HG02970 (cell line): ENCODE measurements around the gene SORCS2.

Experiments used
- ATAC-seq: cut with Tn5 transposase; IDR thresholded peaks from one replicate; pipeline ENCODE4 v1.9.1; 2021; ENCODE audit warnings: mild to moderate bottlenecking, moderate library complexity, moderate number of reproducible peaks; ENCODE audit not compliant: unreplicated experiment, low FRiP score

Gene SORCS2

DNA sequence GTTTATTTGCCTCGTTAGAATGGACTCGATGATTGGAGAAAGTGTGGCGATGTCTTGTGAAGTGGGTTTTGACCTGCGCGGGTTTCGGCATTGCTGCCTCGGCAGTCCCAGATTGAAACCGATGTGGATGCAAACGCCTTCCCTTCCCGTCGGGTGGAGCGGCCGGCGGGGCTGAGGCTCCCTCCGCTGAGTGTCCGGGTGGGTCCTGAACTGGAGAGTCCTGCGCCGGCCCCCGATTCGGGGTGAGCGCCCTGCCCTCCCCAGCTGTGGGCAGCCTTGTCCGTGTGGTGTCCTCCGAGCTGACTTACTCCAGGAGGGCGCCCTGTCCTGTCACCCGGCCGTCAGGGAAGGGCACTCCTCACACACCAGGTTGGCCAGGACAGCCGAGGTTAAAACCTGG lies 317.7 kb downstream of the SORCS2 start:
- ATAC-seq: no peak

DNA sequence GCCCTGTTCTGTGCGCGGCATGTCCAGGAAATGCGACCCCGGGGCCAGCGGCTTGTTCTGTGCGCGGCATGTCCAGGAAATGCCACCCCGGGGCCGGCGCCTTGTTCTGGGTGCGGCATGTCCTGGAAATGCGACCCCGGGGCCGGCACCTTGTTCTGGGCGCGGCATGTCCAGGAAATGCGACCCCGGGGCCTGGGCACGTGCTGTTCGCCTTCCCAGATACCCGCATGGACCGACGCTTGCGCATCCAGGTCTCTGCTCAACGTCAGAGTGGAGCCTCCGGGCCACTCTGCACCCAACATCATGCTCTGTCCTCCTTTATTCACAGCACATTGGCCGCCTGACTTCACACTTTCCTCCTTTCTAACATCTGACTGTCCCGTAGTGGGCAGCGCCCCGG lies 318.2 kb downstream of the SORCS2 start:
- no peak for ATAC-seq

DNA sequence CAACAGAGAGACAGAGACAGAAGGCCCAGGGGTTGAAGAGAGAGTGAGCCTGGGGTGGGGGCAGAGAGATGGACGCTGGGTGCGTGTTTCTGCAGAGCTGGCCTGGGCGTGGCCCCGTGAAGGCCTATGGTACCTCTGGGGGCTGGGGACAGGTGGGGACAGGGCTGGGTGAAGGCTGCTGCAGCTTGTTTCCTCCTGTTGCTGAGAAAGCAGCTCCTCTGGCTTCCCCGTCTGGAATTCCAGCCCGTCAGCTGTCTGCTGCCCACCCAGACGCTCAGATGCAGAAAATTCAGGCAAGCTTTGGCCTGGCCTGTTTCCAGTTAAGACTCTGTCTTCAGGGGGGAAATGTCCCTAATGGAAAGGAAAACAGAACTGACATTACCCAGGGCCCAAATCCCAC lies 319.2 kb downstream of the SORCS2 start:
- ATAC-seq: no peak

DNA sequence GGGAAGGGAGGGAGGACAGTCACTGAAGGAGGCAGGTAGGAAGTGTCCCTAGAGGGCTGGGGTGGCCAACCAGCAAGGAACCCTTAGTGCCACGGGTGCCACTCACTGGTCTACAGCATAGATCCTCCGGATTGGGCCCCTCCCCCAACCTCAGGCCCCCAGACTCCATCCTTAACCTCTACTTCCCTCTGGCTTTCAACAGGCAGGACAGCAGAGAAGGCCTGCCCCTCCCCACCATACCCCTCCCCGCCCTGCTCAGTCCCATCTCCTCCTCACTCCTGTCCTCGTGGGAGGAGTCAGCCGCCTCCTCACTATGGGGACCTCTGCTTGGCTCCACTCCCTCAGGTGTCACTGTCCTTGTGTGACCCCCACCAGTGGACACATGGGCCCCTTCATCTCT lies 320.1 kb downstream of the SORCS2 start:
- no peak for ATAC-seq

DNA sequence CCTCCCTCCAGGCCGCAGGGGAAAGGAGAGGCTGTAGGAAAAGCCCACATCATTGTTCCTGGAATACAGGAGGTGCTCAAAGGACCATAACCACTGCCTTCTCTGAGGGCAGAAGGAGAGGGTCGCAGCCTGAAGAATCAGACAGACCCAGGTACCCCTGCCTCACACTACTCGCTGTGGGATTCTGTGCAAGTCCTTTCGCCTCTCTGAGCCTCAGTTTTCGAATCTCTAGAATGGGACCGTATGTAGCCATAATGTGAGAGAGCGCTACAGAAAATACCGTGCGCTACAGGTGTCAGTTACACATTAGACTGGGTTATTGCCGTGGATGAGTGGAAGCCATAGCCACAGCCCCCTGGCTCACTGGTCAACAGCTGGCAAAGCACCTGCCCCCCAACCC lies 320.6 kb downstream of the SORCS2 start:
- ATAC-seq: no peak

DNA sequence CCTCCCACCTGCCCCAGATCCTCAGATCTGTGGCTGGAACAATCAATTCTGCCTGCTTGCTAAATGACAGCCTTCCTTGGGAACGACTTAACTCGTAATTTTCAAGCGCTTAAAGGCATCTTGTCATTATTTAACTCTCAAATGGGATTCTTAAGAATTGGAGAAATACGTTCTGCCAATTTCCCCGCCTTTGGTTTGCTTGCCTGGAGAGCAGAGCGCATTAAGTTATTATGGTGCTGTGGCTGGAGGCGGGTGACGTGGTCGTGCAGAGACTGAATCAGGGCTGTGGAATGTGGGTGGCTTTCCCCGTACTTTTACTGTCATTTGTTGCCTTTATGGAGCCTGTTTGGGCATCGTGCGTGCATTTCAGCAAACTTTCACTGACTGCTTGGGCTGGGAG lies 321.3 kb downstream of the SORCS2 start:
- ATAC-seq: no peak

DNA sequence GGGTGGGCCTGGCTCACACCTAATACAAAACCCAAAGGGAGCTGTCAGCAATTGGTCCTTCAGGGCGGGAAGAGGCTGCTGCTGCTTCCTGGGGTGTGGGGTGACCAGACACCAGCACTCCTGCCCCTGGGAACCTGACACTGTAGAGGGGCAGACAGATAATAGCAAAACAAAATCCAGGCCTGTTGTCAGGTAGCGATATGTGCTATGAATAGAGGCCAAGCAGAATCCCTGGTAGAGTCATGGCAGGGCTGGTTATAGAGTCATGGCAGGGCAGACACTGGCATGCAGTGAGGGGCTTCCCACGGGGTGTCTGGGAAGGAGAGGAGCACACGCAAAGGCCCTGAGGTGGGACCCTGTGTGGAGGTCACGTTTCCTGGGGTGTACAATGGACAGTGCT lies 321.9 kb downstream of the SORCS2 start:
- ATAC-seq: no peak

DNA sequence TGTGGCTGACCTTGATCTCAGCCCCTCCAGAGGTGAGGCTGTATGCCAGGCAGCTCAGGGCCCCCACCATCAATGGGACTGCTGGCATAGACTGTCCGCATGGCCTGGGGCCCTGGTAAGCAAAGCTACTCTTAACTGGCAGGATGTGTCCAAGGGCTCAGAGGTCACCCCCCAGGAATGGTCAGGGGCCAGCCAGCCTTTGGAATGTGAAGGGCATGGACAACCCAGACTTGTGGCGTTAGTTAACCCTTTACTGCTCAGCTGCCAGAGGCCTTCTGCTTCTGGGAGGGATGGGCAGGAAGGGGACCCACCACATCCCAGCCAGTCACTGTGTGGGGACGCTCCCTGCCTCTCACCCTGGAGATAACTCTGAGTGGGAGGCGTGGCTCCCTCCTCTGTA lies 322.5 kb downstream of the SORCS2 start:
- no peak for ATAC-seq

DNA sequence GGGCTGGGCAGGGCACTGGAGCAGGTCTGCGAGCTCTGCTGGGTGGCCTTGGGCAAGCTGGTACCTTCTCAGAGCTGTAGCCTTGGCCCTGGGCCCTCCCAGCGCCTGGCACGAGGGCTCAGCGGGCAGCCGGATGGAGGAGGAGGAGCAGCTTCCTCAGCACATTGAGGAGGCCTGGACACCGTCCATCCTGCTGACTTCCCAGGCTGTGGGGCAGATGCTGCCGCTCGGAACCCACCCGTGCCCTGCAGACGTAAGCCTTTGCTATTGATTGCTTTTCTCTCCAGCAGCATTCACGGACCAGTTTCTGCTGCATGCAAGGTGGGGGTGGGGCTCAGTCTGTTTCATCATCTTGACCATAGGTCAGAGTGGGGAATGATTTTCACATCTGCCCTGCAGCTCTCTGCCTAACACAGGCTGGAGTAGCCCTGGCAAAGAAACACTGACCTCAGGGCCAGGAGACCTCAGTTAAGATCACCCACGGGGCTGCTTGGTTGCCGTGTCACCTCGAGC lies 323.1 kb downstream of the SORCS2 start:
- ATAC-seq: no peak

DNA sequence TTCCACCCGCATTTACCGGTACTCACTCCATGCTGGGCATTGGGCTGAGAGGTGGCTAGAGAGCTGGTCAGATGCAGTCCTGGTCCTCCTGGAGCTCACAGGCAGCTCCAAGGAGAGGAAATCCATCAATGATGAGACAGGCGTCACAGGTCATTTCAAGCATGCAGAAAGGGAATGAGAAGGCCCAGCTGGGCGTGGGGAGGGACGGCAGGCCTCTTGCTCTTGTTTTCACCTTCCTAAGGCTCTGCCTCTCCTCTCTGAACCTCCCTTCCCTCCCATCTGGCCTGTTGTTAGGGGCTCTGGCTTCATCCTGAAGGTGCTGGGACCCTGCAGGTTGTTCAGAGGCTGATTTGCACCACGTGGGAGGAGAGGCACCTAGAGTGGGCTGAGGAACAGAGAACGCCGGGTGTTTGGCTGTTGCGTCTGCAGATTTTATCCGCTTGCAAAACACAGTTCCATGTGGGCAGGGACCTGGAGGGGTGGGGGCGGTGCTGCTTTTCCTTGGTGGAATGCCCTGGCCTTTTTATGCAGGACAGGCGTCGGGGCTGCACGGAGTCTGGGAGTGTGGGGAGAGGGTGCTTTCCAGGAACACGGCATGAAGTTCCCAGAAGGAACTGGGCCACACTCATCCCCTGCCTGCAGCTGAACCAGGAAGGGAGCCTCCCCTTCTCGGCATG lies 323.9 kb downstream of the SORCS2 start:
- no peak for ATAC-seq

DNA sequence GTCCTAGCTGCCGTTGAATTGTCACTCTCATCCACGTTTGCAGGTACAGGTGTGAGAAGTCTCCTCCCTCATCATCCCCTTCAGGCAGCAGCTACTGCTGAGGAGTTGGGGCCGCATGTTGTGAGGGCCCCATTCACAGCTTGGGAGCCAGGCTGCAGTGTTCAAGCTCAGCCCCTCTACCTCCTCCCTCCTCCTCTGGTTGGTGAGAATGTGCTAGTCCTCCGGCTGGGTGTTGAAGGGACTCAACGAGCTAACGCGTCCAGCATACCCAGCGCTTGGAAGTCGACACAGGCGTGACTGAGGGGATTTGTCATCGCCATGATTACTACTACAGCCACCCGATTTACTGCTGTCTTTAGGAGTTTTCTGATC lies 324.4 kb downstream of the SORCS2 start:
- ATAC-seq: no peak

DNA sequence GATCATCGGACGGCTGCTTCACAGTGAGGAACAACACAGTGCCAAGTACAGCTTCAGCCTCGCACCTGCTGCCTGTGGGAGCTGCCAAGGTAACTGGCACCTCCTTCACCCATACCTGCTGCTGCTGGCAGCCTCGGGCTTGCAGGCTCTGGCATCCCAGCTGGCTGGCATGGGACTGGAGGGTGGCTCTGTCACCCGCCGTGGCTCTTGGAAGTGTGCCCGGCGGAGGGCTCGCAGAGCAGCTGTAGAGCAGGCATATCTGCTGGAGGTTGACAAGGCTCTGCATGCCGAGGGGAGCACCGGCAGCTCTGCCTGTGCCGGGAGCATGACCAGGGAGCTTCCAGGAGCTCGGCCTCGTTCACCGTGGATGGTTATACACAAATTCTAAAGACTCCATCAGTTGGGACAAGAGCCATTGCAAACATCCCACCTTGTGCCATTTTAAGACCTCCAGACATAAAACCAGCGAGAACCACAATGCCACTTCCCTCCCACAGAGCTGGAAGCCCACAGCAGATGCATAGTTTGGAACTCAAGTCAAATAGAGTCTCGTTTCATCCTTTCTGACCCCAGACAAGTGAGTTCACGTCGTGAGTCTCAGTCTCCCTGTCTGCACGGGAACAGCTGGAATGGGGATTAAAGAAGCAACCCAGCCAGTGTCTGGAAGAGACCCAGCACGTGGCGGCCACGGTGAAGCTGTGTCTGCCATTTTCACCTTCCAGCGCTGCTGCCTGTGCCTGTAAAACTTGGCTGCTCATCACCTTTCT lies 326.7 kb downstream of the SORCS2 start:
- no peak for ATAC-seq

DNA sequence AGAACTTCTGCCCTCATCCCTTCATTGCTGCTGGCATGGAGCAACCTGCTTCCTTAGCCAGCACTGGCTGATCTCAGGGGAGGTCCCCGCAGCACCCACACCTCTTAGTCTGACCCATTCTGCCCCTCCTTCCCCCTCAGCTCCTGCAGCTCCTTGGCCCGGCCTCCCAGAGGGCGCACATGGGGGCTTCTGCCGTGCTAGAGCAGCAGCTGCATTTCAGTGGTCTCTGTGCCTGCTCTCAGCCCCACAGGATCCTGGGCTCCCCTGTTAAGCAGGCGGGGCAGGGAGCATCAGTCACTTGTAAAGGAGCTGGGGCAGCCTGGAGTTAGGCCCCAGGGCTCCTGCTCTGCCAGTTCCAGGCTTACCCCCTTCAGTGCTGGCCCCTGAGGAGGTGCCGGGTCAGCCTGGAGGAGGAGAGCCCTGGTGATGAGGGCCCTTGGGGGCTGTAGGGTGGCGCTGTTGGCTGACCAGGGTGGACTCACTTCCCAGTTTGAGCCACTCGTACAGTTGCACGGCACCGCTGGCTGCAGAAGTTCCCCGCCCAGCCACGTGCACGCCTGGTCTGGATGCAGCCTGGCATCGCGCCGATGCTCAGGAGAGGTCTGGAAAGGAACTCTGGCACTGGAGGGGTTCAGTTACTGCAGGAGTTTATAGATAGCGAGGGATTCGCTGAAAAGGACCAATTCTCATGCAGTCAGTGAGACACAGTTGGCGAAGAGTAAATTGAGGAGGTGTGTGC lies 327.5 kb downstream of the SORCS2 start:
- no peak for ATAC-seq

DNA sequence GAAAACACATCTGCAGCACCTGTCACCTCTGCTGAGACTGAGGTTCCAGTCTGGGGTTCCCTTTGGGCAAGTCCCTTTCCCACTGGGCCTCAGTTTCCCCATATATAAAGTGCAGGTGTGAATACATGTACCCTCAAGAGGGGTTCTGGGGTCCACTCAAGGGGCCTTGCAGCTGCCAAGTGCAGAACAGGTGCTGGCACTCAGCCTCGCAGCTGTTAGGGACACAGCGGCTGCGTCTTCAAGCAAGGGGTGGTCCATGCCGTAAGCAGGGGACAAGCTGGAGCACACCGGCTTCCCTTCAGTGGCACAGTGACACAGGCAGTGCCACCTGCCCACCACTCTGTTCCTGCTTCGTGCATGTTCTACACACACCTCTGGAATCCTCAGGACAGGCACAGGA lies 329.3 kb downstream of the SORCS2 start:
- no peak for ATAC-seq

DNA sequence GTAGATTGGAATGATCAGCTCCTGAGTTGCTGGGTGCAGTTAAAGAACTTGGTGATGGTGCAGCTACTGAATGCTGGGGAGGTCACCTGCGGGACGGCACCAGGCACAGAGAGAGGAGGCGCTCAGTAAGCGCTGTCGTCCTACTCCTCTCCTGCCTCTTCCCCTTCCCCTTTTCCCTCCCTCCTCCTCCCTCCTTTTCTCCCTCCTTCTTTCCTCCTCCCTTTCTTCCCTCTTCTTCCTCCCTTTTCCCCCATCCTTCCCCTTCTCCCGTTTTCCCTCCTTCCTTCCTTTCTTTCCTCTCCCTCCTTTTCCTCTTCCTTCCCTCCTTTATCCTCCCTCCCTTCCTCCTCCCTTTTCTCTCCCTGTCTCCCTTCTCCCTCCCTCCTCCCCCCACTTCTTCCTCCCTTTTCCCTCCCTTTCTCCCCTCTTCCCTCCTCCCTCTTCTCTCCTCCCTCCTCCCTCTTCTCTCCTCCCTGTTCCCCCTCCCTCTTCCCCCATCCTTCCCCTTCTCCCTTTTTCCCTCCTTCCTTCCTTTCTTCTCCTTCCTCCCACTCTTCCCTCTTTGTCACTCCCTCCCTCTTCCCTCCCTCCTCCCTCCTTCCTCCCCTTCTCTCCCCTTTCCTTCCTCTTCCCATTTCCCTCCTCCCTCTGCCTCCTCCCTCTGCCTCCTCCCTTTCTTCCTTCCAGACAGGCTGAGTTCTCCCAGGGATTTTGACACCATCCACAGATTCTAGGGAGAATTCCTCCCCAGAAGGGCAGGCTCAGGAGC lies 330.3 kb downstream of the SORCS2 start:
- ATAC-seq: no peak

DNA sequence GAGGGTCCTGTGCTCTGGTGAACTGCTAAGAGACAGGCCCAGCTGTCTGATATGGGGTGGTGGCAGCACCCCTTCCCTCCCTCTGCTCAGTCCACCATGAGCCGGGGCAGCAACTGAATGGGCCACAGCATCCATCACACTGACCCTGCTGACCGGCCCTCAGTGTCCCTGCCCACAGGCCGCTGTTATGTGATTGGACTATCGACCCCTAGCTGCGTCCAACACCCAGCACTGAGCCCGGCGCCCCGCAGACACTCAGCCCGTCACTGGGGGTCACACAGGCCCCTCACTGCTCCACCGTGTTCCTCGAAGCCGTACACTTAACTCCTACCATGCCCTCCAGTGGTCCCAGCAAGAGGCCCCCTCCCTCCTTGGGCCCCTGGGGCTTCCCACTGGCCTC lies 331.2 kb downstream of the SORCS2 start:
- ATAC-seq: no peak

DNA sequence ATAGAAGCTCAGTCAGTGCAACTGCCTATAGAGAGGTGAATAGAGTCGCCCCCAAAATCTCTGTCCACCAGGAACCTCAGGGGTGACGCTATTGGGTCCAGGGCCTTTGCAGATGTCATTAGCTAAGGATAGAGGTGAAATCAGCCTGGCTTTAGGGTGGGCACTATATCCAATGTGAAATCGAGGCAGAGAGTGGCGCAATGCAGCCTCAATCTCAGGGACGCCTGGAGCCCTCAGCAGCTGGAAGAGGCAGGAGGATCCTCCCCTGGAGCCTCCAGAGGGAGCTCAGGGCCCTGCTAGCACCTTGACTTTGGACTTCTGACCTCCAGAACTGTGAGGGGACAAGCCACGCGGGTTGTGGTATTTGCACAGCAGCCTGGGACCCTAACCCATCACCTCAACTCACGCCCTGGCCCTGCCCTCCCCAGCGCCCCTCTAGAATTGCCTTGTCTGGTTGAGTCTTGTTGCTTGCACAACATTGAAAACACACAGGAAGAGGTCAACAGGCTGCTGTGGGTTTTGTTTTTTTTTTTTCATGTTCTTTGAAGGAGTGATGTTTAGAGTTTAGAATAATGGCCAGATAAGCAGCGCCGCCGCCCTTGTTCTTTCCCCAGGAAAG lies 331.8 kb downstream of the SORCS2 start:
- no peak for ATAC-seq

DNA sequence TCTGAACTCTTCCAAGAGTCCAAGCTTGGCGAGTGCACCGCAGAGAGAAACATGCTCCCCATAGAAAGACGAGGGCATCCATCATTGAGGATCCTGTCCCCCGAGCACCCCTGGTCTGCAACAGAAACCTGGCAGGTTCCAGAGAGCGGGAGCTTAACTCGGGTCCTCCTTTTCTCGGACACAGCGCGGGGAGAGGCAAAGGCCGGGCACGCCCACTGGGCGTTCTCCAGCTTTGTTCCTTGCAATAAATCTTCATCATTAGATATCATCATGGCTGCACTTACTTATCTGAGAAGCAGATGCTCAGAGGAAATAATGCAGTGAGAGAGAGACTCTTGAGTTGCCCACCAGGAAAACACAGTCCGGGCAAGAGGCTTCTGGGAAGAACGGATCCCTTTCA lies 332.5 kb downstream of the SORCS2 start:
- ATAC-seq: no peak

DNA sequence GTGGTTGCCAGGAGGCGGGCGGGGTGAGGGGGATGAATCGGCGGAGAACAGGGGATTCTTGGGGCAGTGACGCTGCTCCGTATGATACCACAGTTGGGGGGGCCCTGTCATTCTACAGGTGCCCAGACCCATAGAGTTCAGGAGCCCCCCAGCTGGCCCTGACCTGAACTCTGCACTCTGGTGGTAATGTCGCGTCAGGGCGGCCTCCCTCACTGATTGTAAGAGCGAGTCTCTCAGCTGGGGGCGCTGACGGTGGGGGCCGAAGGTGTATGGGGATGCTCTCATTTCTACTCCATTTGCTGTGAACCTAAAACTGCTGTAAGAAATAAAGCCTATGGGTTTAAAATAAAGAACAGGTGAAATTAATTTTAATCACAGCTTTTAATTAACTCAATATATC lies 334.2 kb downstream of the SORCS2 start:
- ATAC-seq: no peak

DNA sequence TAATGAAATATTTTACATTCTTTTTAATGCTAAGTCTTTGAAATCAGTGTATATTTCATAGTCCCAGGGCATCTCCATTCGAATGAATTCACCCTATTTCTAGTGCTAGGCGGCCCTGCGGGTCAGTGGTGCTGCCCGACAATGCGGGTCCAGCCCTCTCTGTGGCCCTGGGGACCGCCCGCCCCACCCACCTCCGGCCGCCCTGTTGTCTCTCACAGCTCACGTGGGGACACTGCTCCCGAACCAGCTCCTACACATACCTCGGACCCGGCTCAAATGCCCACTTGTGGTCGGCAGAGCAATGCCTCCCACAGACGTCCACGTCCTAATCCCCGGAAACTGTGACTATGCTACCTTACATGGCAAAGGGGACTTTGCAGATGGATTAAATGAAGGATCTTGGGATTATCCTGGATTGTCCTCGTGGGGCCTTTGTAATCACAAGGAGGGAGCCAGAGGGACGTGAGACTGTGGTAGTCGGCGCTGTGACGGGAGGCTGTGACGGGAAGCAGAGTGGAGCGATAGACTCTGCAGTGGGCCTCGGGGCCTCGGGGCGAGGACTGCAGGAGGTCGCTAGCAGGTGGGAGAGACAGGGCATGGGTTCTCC lies 334.7 kb downstream of the SORCS2 start:
- ATAC-seq: no peak
